A673 (cell line): ENCODE results near the gene BCAR1. TPM values are rescaled to one million over a fixed set of nuclear protein-coding genes. Genes with fewer than 3 reads are reported as not detected.

Experiments used
- BruUV-seq: library from RNA; stranded (reverse); fragments of 400-500 nt; replicated peaks from 2 replicates; lab custom pipeline; 2021; lab: Mats Ljungman, UMichigan
- CTCF ChIA-PET: fragments of 300-600 bp; sonication (Branson Sonifier 250); formaldehyde crosslinking; loops from one replicate; lab custom pipeline; 2022; ENCODE audit warnings: antibody characterized with exemption; lab: Charles Lee
- POLR2A ChIA-PET: fragments of 300-600 bp; sonication (Branson Sonifier 250); formaldehyde crosslinking; loops from one replicate; lab custom pipeline; 2022; ENCODE audit warnings: antibody characterized with exemption; ENCODE audit not compliant: low non-redundant PET; lab: Charles Lee
- DNase-seq: peaks from one replicate; pipeline ENCODE4 v3.0.0-alpha.2; 2015; ENCODE audit warnings: low spot score
- H3K27ac ChIP-seq: fragments of 200-600 bp; sonication (generic); 2 replicates; pipeline ENCODE4 v1.5.1; 2016; ENCODE audit warnings: mixed run types, low read depth, mild to moderate bottlenecking, mixed read lengths, antibody characterized with exemption, low read length; ENCODE audit not compliant: poor library complexity, severe bottlenecking
- H3K27me3 ChIP-seq: fragments of 200-600 bp; sonication (generic); replicated peaks from 2 replicates; pipeline ENCODE4 v1.6.1; 2017; ENCODE audit warnings: mixed run types, low read depth, mild to moderate bottlenecking, mixed read lengths, antibody characterized with exemption, low read length; ENCODE audit not compliant: insufficient read depth, poor library complexity
- H3K36me3 ChIP-seq: fragments of 200-600 bp; sonication (generic); 2 replicates; pipeline ENCODE4 v1.6.1; 2016; ENCODE audit warnings: mixed run types, mild to moderate bottlenecking, mixed read lengths, antibody characterized with exemption, low read length; ENCODE audit not compliant: insufficient read depth, poor library complexity, severe bottlenecking
- H3K4me1 ChIP-seq: fragments of 200-600 bp; sonication (generic); 2 replicates; pipeline ENCODE4 v1.6.1; 2017; ENCODE audit warnings: mixed run types, mild to moderate bottlenecking, mixed read lengths, antibody characterized with exemption, low read length; ENCODE audit not compliant: insufficient read depth, poor library complexity, severe bottlenecking
- H3K4me3 ChIP-seq: fragments of 200-600 bp; sonication (generic); 2 replicates; pipeline ENCODE4 v1.5.1; 2016; ENCODE audit warnings: low read depth, mixed run types, mild to moderate bottlenecking, mixed read lengths, low read length; ENCODE audit not compliant: poor library complexity, severe bottlenecking
- H3K9me3 ChIP-seq: fragments of 200-600 bp; sonication (generic); 2 replicates; pipeline ENCODE4 v1.6.1; 2016; ENCODE audit warnings: mixed run types, low read depth, mild to moderate bottlenecking, mixed read lengths, antibody characterized with exemption, low read length; ENCODE audit not compliant: poor library complexity, severe bottlenecking
- EZH2 ChIP-seq: fragments of 200-600 bp; sonication (generic); IDR thresholded peaks from 2 replicates; pipeline ENCODE4 v1.6.1; 2017; ENCODE audit warnings: borderline replicate concordance, low read depth, mild to moderate bottlenecking, mixed read lengths, antibody characterized with exemption, low read length; ENCODE audit not compliant: poor library complexity, severe bottlenecking
- intact Hi-C: fragments of 100-400 bp; cut with micrococcal nuclease; formaldehyde crosslinking; loops from one replicate; pipeline ENCODE4 v1.10.0; 2022; ENCODE audit not compliant: unreplicated experiment
- total RNA-seq: library from RNA; stranded (reverse); gene quantifications from 2 replicates; pipeline ENCODE4 v1.2.3, GENCODE V29; 2021
- TF ChIP-seq, protein P1 (sequence below): fragments of 300-800, 200-600 bp; sonication (generic); conservative IDR thresholded peaks from 2 replicates; pipeline ENCODE4 v1.5.1; 2017; ENCODE audit warnings: low read depth, mild to moderate bottlenecking, antibody characterized with exemption, low read length, moderate library complexity, mixed read lengths

The BCAR1 gene
- total RNA-seq, 1 experiment from 2014 or later: 42.2 TPM

DNA sequence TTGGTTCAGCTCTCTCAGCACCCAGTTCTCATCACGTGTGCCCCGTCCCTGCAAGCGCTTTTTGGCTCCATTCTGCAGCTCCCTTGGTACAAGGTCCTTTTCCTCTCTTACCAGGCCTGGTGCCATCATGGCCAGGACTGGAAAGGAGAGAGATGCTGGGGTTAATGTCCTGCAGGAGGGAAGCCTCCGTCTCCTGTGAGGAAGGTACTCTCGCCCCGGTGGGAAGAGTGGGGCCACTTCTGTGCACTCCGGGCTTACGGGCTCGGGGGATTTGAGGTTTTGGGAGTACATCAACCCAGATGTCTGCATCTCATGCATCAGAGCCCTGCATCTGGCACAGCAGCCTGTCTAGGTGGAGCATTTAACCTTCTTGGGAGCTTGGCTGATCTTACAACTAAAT lies 54.6 kb downstream of the BCAR1 start:
- DNase-seq: no peak
- POLR2A ChIA-PET: no interaction called here
- Histone ChIP-seq H3K4me3 (no peak overlapping the region), H3K27ac (no peak overlapping the region), H3K36me3 (no peaks in the 10 kb centered on the region), H3K9me3 (no peaks in the 10 kb centered on the region), H3K4me1 (no peaks in the 10 kb centered on the region), H3K27me3 (no peaks in the 10 kb centered on the region)
- intact Hi-C loops: no loop called here
- TF ChIP-seq, protein P1, sequence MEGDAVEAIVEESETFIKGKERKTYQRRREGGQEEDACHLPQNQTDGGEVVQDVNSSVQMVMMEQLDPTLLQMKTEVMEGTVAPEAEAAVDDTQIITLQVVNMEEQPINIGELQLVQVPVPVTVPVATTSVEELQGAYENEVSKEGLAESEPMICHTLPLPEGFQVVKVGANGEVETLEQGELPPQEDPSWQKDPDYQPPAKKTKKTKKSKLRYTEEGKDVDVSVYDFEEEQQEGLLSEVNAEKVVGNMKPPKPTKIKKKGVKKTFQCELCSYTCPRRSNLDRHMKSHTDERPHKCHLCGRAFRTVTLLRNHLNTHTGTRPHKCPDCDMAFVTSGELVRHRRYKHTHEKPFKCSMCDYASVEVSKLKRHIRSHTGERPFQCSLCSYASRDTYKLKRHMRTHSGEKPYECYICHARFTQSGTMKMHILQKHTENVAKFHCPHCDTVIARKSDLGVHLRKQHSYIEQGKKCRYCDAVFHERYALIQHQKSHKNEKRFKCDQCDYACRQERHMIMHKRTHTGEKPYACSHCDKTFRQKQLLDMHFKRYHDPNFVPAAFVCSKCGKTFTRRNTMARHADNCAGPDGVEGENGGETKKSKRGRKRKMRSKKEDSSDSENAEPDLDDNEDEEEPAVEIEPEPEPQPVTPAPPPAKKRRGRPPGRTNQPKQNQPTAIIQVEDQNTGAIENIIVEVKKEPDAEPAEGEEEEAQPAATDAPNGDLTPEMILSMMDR: no peak
- no peak for TF ChIP-seq EZH2
- no TSS peak for BruUV-seq
- CTCF ChIA-PET: no interaction called here

DNA sequence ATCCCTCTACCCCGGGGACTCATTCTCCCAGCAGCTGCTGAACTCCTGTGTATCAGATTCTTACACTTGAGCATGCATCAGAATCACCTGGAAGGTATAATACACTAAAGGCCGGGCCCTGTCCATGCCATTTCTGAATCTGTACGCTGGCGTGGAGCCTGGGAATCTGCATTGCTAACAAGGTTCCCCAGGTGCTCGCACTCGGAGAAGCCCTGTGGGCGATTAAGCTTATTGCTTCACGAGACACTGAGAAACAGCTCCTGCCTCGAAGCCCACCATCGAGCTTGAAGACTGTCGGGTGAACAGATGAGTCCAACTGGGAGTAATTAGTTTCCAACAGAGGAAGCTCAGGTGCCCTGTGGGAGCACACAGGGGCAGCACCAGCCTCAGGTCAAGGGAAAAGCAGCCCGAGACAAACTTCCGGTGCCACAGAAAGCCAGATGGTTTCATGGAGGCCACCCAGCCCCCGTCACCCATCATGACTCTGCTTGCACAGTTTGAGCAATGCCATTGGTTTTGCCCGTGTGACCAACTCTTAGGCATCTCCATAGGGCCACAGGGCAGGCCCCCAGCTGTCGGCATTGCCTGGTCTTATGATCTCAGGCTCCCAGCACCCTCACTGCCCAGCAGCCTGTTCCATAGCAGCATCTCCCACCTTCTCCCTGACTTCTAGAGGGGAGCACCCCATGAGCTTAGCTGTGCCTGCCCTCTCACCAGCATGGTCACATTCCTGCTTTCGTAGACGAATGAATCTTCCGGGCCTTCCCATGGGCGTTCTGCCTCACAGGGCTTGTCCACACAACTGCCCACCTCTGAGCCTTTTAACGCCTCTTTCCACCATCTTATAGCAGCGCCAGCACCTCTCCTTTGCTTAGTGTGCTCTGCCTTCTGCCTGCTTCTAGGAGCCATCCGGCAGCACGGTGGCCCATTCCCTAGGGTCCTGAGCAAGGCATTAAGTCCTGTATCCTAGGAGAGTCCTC lies 55.3 kb downstream of the BCAR1 start:
- intact Hi-C loops: no loop called here
- Histone ChIP-seq H3K27me3 (no peaks in the 10 kb centered on the region), H3K4me1 (no peaks in the 10 kb centered on the region), H3K9me3 (no peaks in the 10 kb centered on the region), H3K36me3 (no peaks in the 10 kb centered on the region), H3K4me3 (no peak overlapping the region), H3K27ac (no peak overlapping the region)
- ChIA-PET CTCF (no interaction called here), POLR2A (no interaction called here)
- TF ChIP-seq, protein P1: no peak
- no peak for TF ChIP-seq EZH2
- DNase-seq: no peak
- no TSS peak for BruUV-seq

DNA sequence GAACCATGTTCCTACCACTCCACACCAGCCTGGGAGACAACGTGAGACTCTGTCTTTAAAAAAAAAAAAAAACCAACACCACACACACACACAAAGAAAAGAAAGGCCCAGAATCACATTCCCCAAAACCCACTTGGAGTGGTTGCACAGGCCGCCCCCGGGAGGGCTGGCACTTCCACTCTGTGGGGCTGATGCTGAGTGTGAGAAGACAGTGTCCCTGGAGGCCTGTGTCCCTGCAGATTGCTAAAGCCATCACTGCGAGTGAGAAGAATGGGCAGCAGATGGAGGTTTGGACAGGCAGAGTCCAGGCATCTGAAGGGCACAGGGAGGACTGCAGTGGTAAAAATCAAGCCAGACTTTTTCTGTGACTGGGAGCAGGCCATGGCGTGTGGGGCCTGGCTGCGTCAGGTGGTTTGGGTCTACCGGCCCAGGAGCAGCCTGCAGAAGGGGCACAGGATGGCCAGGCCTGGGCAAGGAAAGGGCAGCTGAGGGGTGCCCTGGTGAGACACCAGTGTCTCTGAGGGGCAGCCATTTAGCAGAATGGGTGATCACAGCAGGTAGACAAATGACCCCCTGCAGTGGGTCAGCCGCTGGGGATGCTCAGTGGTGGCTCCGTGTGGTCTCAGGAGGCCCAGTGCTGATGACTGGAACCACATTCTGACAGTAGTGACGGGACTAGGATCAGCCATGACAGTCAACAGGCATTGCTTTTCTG lies 57.5 kb downstream of the BCAR1 start:
- CTCF ChIA-PET: no interaction called here
- no TSS peak for BruUV-seq
- no peak overlapping the region for H3K27ac ChIP-seq
- no peaks in the 10 kb centered on the region for H3K27me3 ChIP-seq
- no peaks in the 10 kb centered on the region for H3K36me3 ChIP-seq
- no peak for DNase-seq
- intact Hi-C loops: no loop called here
- POLR2A ChIA-PET: no interaction called here
- TF ChIP-seq, protein P1: no peak
- no peak for TF ChIP-seq EZH2
- H3K4me3 ChIP-seq: no peak overlapping the region
- no peaks in the 10 kb centered on the region for H3K4me1 ChIP-seq
- no peaks in the 10 kb centered on the region for H3K9me3 ChIP-seq
